Activated CD4-positive, CD25-positive, alpha-beta regulatory T cell (primary cell): ENCODE results near the gene GPR132.

Source experiments
- DNase-seq, 4 experiments: peaks; one replicate each; lab custom pipeline; 2025; lab: John Stamatoyannopoulos, UW

The GPR132 gene

GRCh38 chr14:105061428-105062047 lies 3.7 kb downstream of the GPR132 start:
- peak in 1 of 4 experiments; percentile 25 for DNase-seq

GRCh38 chr14:105060751-105061427 lies 4.3 kb downstream of the GPR132 start:
- no peak for DNase-seq

- DNase-seq = no peak
Measured at GRCh38 chr14:105059925-105060565, 5.2 kb downstream of the GPR132 start.

GRCh38 chr14:105059035-105059924 lies 6.0 kb downstream of the GPR132 start:
- no peak for DNase-seq

GRCh38 chr14:105058521-105059034 lies 6.7 kb downstream of the GPR132 start:
- no peak for DNase-seq

- DNase-seq = no peak
Measured at GRCh38 chr14:105056303-105056831, 8.9 kb downstream of the GPR132 start.

GRCh38 chr14:105055736-105056302 lies 9.4 kb downstream of the GPR132 start:
- DNase-seq = no peak

- DNase-seq = no peak
Measured at GRCh38 chr14:105055334-105055733, 9.9 kb downstream of the GPR132 start.

GRCh38 chr14:105053996-105054395 lies 11.2 kb downstream of the GPR132 start:
- no peak for DNase-seq

GRCh38 chr14:105053421-105053820 lies 11.8 kb downstream of the GPR132 start:
- no peak for DNase-seq

GRCh38 chr14:105052110-105052458 lies 13.1 kb downstream of the GPR132 start:
- DNase-seq = no peak

- DNase-seq = no peak
Measured at GRCh38 chr14:105051182-105052109, 13.8 kb downstream of the GPR132 start.

- no peak for DNase-seq
Measured at GRCh38 chr14:105050551-105050897, 14.7 kb downstream of the GPR132 start.

- no peak for DNase-seq
Measured at GRCh38 chr14:105049753-105050550, 15.3 kb downstream of the GPR132 start.

GRCh38 chr14:105047283-105048016 lies 17.8 kb downstream of the GPR132 start:
- DNase-seq = no peak

GRCh38 chr14:105046891-105047282 lies 18.3 kb downstream of the GPR132 start:
- no peak for DNase-seq

- peak; percentile 84 to 95 (median 90) for DNase-seq
Measured at GRCh38 chr14:105045710-105046326, 19.4 kb downstream of the GPR132 start.

- no peak for DNase-seq
Measured at GRCh38 chr14:105043641-105044040, 21.6 kb downstream of the GPR132 start.

- no peak for DNase-seq
Measured at GRCh38 chr14:105042813-105043212, 22.4 kb downstream of the GPR132 start.
